T-helper 17 cell (primary cell): ENCODE data around the gene NPHP4. TPM values are rescaled to one million over a fixed set of nuclear protein-coding genes. Genes with fewer than 3 reads are reported as not detected.

Experiments
- ATAC-seq: fragments of 150-1000 bp; cut with Tn5 transposase; 2 replicates; pipeline ENCODE4 v1.10.0; 2021; ENCODE audit warnings: mild to moderate bottlenecking, moderate library complexity
- DNase-seq, 3 donors: peaks; one replicate each; pipeline versions ENCODE4 v3.0.0 to v3.0.0-alpha.2; 2020 to 2021
- H3K9me3 ChIP-seq: one replicate; pipeline ENCODE4 v1.7.0; 2013; ENCODE audit warnings: low read length, mild to moderate bottlenecking; ENCODE audit not compliant: control insufficient read depth, poor library complexity, severe bottlenecking
- H3K27ac Mint-ChIP-seq: one replicate; pipeline ENCODE4 v1.8.0; 2022; ENCODE audit warnings: mild to moderate bottlenecking, moderate library complexity, mixed read lengths
- H3K27me3 Mint-ChIP-seq: one replicate; pipeline ENCODE4 v1.8.0; 2022; ENCODE audit warnings: mixed read lengths
- H3K36me3 Mint-ChIP-seq: one replicate; pipeline ENCODE4 v1.8.0; 2022; ENCODE audit warnings: low read depth, mixed read lengths
- H3K4me1 Mint-ChIP-seq: one replicate; pipeline ENCODE4 v1.8.0; 2022; ENCODE audit warnings: mild to moderate bottlenecking, mixed read lengths
- H3K4me3 Mint-ChIP-seq: one replicate; pipeline ENCODE4 v1.8.0; 2022; ENCODE audit warnings: mild to moderate bottlenecking, moderate library complexity, mixed read lengths
- total RNA-seq, 4 donors: library from RNA in 2 of 4; stranded (reverse) in 2 of 4; gene quantifications; one replicate each; pipeline ENCODE4 v1.2.3 and lab custom pipeline; 2022 to 2026

NPHP4 gene
- 10 to 100 TPM in 1 of 2 donors, 1 to 10 TPM in 1; 9.9 to 14.1 TPM for total RNA-seq
- 20.5 to 21.9 reads per million in 2 donors for total RNA-seq (lab: John Stamatoyannopoulos, UW)

DNA sequence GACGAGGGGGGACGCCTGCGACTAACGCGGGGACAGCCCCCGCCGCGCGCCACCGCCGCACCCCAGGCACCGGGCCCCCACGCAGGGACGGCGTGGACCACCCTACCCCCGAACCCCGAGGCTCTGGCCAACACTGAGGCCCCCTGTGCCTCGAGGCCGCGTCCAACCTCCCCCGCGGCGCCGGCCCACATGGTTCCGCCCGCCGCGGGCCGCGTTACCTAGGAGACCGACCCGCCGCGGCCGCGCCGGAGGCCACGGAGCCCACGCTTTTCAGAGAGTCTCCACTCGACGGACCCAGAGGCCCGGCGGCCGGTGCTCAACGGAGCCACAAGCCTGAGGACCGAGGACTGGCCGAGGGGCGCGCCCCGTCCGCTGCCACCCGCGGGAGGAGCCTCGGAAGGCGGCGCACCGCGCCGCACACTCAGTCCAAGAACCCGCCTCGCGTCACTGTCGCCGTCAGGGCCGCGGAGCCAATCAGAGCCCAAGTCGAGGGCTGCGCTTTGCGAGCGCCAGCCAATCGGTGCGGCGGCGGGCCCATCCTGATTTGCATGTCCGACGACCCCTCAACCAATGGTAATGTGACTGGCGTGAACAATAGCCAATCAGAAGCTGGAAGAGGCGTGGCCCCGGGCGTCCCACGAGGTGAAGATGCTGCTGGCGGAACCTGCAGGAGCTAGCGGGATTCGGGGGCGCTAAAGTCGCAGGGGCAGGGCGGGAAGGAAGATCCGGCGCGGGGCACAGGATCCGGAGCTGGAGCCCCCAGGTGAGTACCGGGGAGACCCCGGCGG is at the start of gene NPHP4:
NPHP4 (minus strand) TSS at position 400 of the 788 bp plus-strand sequence. CDS start 6,136 bp downstream, outside the sequence.
- Mint-ChIP-seq H3K4me1 (peaks cover 28% of the 10 kb centered on the region), H3K4me3 (peak within 1 kb of the TSS; percentile 99), H3K27me3 (no peaks in the 10 kb centered on the region), H3K27ac (peak within 1 kb of the TSS; percentile 94), H3K36me3 (peaks cover 2% of the 10 kb centered on the region)
- DNase-seq (peak; percentile 95 to 98 (median 97)), ATAC-seq (peak; percentile 90)
- no peaks in the 10 kb centered on the region for H3K9me3 ChIP-seq

DNA sequence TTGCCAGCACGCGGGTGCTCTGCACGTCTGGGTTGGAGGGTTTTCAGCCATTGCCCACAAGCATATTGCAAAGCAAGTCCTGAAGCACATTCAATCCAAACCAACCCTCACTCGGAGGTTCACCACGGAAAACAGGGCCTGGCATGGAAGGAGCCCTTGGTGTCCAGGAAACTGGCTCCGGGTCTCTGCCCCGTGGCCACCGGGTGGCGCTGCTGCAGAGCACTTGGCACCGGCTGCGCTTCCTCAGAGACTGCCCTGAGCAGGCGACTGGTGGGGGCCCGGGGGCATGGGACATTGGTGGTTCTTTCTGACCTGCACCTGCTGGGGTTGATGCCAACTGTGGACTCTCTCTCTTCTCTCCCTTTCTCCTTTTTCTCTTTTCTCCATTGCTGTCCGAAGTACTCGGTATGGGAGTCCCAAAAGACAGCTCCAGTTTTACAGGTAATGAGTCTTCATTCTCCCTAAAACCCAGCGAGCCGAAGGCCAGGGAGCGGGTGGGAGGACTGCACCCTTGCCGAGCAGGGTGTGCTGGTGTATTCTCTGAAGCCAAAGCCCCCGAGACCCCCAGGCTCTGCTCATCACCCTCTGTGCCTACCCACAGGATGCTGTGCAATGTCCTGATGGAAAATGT is 49.3 kb upstream of the NPHP4 start:
- Mint-ChIP-seq H3K4me1 (peaks cover 27% of the 10 kb centered on the region), H3K27ac (no peak overlapping the region), H3K4me3 (no peak overlapping the region), H3K27me3 (no peaks in the 10 kb centered on the region), H3K36me3 (no peaks in the 10 kb centered on the region)
- ATAC-seq (no peak), DNase-seq (no peak)
- H3K9me3 ChIP-seq, result no peaks in the 10 kb centered on the region

- Mint-ChIP-seq H3K4me3 (no peak overlapping the region), H3K36me3 (no peaks in the 10 kb centered on the region), H3K4me1 (peaks cover 30% of the 10 kb centered on the region), H3K27me3 (no peaks in the 10 kb centered on the region), H3K27ac (no peak overlapping the region)
- no peak for ATAC-seq
- no peaks in the 10 kb centered on the region for H3K9me3 ChIP-seq
- DNase-seq, result no peak
Measured at GRCh38 chr1:6040861-6041415, 48.7 kb upstream of the NPHP4 start.

GRCh38 chr1:6040444-6040843 is 48.2 kb upstream of the NPHP4 start:
- Mint-ChIP-seq H3K27ac (no peak overlapping the region), H3K36me3 (peaks cover 3% of the 10 kb centered on the region), H3K4me3 (no peak overlapping the region), H3K4me1 (peaks cover 35% of the 10 kb centered on the region), H3K27me3 (no peaks in the 10 kb centered on the region)
- no peak for ATAC-seq
- H3K9me3 ChIP-seq, result no peaks in the 10 kb centered on the region
- DNase-seq, result no peak

DNA sequence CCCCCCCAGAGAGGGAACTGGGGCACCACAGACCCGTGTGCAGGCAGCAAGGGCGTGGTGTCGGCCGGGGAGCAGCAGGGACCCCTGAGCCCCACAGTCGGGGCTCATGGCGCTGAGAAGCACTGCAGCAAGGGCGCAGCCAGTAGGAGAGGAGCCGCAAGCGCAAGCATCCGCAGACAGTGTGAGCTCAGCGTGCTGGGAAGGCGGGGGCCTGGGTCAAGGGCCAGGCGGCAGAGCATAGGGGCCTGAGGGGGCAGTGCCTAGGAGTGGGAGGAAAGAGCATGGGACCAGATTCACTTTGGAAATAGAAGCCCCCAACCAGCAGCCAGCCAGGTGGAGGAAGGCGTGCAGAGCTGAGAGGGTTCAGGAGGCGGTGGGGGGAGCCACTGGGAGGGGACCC is 46.8 kb upstream of the NPHP4 start:
- Mint-ChIP-seq H3K27ac (peak overlapping the region; percentile 63), H3K4me3 (no peak overlapping the region), H3K27me3 (no peaks in the 10 kb centered on the region), H3K36me3 (peaks cover 5% of the 10 kb centered on the region), H3K4me1 (peaks cover 36% of the 10 kb centered on the region)
- DNase-seq, result no peak
- ATAC-seq, result no peak
- H3K9me3 ChIP-seq, result no peaks in the 10 kb centered on the region

DNA sequence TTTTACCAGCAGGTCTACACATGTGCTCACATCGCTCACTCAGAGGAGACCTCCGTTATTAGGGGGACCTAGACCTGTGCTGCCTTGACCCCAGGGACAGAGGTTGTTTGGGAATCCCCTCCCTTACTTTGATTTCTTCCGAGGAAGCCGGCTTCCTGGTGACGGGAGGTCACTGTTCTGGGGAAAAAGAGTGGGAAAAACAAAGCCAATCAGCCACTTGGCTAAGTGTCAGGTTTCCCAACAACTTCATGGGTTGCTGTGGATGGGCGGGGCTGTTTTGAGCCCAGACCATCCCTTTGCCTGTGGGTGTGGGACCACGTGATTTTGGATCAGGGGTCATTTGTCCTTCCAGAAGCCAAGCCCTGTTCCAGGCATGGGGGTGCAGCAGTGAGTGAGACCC is 46.4 kb upstream of the NPHP4 start:
- DNase-seq (no peak), ATAC-seq (no peak)
- H3K27ac Mint-ChIP-seq, result peak overlapping the region; percentile 63
- no peaks in the 10 kb centered on the region for H3K9me3 ChIP-seq
- H3K27me3 Mint-ChIP-seq, result no peaks in the 10 kb centered on the region
- peaks cover 5% of the 10 kb centered on the region for H3K36me3 Mint-ChIP-seq
- H3K4me1 Mint-ChIP-seq, result peaks cover 34% of the 10 kb centered on the region
- H3K4me3 Mint-ChIP-seq, result no peak overlapping the region

DNA sequence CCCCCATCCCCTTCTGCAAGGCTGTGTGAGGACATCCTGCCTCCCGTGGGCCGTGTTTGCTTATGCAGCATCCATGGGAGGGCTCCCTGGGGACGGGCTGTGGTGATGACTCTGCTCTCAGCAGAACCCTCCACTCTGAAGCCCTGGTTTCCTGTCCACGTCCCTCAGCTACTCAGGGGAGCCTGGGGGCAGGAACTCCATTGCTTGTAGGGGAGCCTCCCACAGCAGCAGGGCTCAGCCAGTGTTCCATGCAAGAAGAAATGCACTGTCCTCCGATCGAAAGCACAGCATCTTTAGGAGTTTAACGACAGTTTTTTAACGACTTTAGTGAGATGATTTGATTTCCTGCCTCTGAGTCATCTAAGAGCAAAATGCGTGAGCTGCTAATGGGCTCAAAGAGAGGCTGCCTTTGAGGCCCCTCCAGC is 45.1 kb upstream of the NPHP4 start:
- ATAC-seq, result peak; percentile 37
- no peak overlapping the region for H3K4me3 Mint-ChIP-seq

GRCh38 chr1:6035719-6036118 is 43.5 kb upstream of the NPHP4 start:
- Mint-ChIP-seq H3K36me3 (peaks cover 8% of the 10 kb centered on the region), H3K27me3 (no peaks in the 10 kb centered on the region), H3K4me1 (peaks cover 52% of the 10 kb centered on the region), H3K27ac (peak overlapping the region; percentile 88), H3K4me3 (peak overlapping the region; percentile 33)
- ATAC-seq, result no peak
- no peaks in the 10 kb centered on the region for H3K9me3 ChIP-seq
- no peak for DNase-seq

More for the DNA sequence above, 45.1 kb upstream of the NPHP4 start:
- H3K27ac Mint-ChIP-seq, result peak overlapping the region; percentile 88
- no peaks in the 10 kb centered on the region for H3K9me3 ChIP-seq
- no peak for DNase-seq
- no peaks in the 10 kb centered on the region for H3K27me3 Mint-ChIP-seq
- H3K36me3 Mint-ChIP-seq, result peaks cover 7% of the 10 kb centered on the region
- H3K4me1 Mint-ChIP-seq, result peaks cover 43% of the 10 kb centered on the region

DNA sequence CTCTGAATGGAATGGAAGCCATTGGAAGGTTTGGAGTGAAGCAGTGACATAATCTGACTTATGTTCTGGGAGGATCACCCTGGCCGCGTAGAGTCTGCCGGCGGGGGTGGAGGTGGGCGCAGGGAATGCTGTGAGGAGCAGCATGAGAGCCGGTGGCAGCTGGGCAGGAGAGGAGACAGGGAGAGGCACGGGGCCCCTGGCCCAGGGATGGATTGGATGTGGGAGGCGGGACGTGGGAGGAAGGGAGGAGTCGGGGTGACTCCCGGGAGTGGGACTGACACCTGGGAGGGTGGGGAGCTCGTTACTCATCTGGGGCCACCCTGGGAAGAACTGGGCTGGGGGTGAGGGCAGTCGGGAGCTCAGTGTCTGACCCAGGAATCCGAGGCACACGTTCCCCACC is 43.1 kb upstream of the NPHP4 start:
- peak overlapping the region; percentile 36 for H3K4me3 Mint-ChIP-seq
- H3K27me3 Mint-ChIP-seq, result no peaks in the 10 kb centered on the region
- H3K36me3 Mint-ChIP-seq, result peaks cover 12% of the 10 kb centered on the region
- no peak for DNase-seq
- ATAC-seq, result no peak
- no peaks in the 10 kb centered on the region for H3K9me3 ChIP-seq
- peak overlapping the region; percentile 88 for H3K27ac Mint-ChIP-seq
- peaks cover 55% of the 10 kb centered on the region for H3K4me1 Mint-ChIP-seq

DNA sequence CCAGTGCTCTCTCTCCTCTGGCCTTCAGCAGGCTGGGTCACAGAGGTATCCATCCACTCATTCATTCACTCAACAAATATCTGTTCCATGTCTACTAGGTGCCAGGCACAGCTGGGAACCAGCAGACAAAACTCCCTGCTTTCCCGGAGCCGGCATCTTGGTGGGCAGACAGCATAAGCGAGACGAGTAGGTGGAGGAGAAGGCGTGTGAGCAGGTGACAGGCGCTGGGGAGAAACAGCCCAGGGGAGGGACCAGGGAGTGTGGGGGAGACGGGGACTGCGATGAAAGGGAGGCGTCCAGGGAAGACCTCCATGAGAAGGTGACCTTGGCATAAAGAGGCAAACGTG is 42.5 kb upstream of the NPHP4 start:
- Mint-ChIP-seq H3K27me3 (no peaks in the 10 kb centered on the region), H3K4me3 (no peak overlapping the region), H3K27ac (peak overlapping the region; percentile 88), H3K4me1 (peaks cover 59% of the 10 kb centered on the region), H3K36me3 (peaks cover 13% of the 10 kb centered on the region)
- ATAC-seq (no peak), DNase-seq (no peak)
- H3K9me3 ChIP-seq, result no peaks in the 10 kb centered on the region

GRCh38 chr1:6033986-6034749 is 41.9 kb upstream of the NPHP4 start:
- no peaks in the 10 kb centered on the region for H3K27me3 Mint-ChIP-seq
- H3K27ac Mint-ChIP-seq, result peak overlapping the region; percentile 88
- H3K36me3 Mint-ChIP-seq, result peaks cover 13% of the 10 kb centered on the region
- no peak overlapping the region for H3K4me3 Mint-ChIP-seq
- ATAC-seq (peak; percentile 74), DNase-seq (peak in 2 of 3 donors; percentile 24 to 32)
- no peaks in the 10 kb centered on the region for H3K9me3 ChIP-seq
- peaks cover 62% of the 10 kb centered on the region for H3K4me1 Mint-ChIP-seq

- no peaks in the 10 kb centered on the region for H3K9me3 ChIP-seq
- Mint-ChIP-seq H3K36me3 (peaks cover 13% of the 10 kb centered on the region), H3K27ac (peak overlapping the region; percentile 77), H3K27me3 (no peaks in the 10 kb centered on the region), H3K4me1 (peaks cover 70% of the 10 kb centered on the region), H3K4me3 (peak overlapping the region; percentile 43)
- ATAC-seq (no peak), DNase-seq (no peak)
Measured at GRCh38 chr1:6033124-6033523, 40.9 kb upstream of the NPHP4 start.
